Activated T-helper 17 cell treated with anti-CD3 and anti-CD28 coated beads, Interleukin-2, amount 50 U/mL, for 72 hours (primary cell): ENCODE results near the gene B3GNT8. TPM values are rescaled to one million over a fixed set of nuclear protein-coding genes. Genes with fewer than 3 reads are reported as not detected.
"Not testable (repeated sequence)": the region's sequence is repeated elsewhere in the genome, so short reads cannot be mapped to it uniquely, and the experiment has no call there.

ENCODE experiments used
- ATAC-seq: fragments of 150-1000 bp; cut with Tn5 transposase; replicated peaks from 2 replicates; pipeline ENCODE4 v1.10.0; 2021; ENCODE audit warnings: mild to moderate bottlenecking, moderate library complexity
- H3K27ac Mint-ChIP-seq: one replicate; pipeline ENCODE4 v1.8.0; 2022; ENCODE audit warnings: mixed read lengths
- H3K27me3 Mint-ChIP-seq: one replicate; pipeline ENCODE4 v1.8.0; 2022; ENCODE audit warnings: mixed read lengths
- H3K36me3 Mint-ChIP-seq: one replicate; pipeline ENCODE4 v1.8.0; 2022; ENCODE audit warnings: low read depth, mild to moderate bottlenecking, mixed read lengths
- H3K4me1 Mint-ChIP-seq: one replicate; pipeline ENCODE4 v1.8.0; 2022; ENCODE audit warnings: mixed read lengths
- H3K4me3 Mint-ChIP-seq: one replicate; pipeline ENCODE4 v1.8.0; 2022; ENCODE audit warnings: mild to moderate bottlenecking, mixed read lengths
- H3K9me3 Mint-ChIP-seq: one replicate; pipeline ENCODE4 v1.8.0; 2022; ENCODE audit warnings: mixed read lengths
- total RNA-seq, 2 donors: library from RNA; stranded (reverse); gene quantifications; one replicate each; pipeline ENCODE4 v1.2.3, GENCODE V29; 2022

B3GNT8 gene
- total RNA-seq, 2 donors from 2014 or later: 0.45 to 0.71 TPM

DNA sequence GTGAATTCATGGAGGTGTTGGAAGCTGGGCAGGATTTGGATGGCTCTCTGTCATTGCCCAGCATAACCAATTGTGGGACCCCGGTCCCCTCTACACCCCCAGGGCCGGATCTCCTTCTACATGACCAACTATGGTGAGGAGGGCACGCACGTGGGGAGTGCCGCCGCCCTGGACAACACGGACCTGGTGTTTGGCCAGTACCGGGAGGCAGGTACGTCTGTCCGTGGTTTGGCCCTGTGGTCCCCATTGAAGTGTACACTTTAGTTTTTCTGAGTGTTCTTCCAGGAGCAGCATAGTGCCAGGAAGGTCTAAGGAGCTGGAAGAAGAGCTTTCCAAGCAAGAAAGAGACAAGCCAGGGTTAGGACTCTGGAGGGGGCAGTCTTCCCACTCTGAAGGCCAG is 13.2 kb downstream of the B3GNT8 start:
- no peak overlapping the region for H3K4me3 Mint-ChIP-seq
- no peaks in the 10 kb centered on the region for H3K9me3 Mint-ChIP-seq
- no peaks in the 10 kb centered on the region for H3K27me3 Mint-ChIP-seq
- peaks cover 6% of the 10 kb centered on the region for H3K4me1 Mint-ChIP-seq
- no peak for ATAC-seq
- peaks cover 77% of the 10 kb centered on the region for H3K36me3 Mint-ChIP-seq
- no peak overlapping the region for H3K27ac Mint-ChIP-seq

DNA sequence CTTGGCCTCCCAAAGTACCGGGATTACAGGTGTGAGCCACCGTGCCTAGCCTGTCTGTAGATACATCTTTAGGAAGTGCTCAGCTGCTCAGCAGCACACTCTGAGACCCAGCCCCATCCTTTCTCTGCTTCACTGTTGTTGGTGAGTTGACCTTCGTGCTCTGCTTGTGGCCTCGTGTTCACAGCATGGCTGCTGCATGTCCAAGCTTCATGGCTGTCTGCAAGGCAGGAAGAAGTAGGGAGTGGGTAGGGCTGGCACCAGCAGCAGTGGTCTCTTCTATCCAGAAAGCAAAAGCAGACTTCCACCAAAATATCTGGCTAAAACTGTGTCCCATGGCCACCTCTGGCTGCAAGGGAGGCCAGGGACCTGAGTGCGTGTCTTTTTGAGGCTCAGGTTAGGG is 14.2 kb downstream of the B3GNT8 start:
- Mint-ChIP-seq H3K27me3 (no peaks in the 10 kb centered on the region), H3K9me3 (no peaks in the 10 kb centered on the region), H3K27ac (no peak overlapping the region), H3K4me3 (no peak overlapping the region), H3K36me3 (peaks cover 68% of the 10 kb centered on the region), H3K4me1 (peaks cover 8% of the 10 kb centered on the region)
- no peak for ATAC-seq

DNA sequence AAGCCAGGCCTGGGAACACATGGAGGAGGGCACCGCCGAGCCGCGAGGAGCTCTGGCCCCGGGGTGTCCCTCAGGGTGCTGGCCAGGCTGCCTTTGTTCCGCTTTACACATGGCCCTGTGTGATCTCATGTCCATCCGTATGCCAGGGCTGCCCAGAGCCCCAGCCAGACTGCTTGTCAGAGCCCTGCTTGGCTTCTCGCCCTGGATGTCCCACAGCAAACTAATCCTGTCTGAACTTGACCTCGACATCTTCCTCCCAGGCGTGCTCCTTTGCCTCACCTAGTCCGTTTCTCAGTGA is 15.3 kb downstream of the B3GNT8 start:
- Mint-ChIP-seq H3K27ac (no peak overlapping the region), H3K36me3 (peaks cover 58% of the 10 kb centered on the region), H3K9me3 (no peaks in the 10 kb centered on the region), H3K4me1 (peaks cover 8% of the 10 kb centered on the region), H3K4me3 (no peak overlapping the region), H3K27me3 (no peaks in the 10 kb centered on the region)
- no peak for ATAC-seq

DNA sequence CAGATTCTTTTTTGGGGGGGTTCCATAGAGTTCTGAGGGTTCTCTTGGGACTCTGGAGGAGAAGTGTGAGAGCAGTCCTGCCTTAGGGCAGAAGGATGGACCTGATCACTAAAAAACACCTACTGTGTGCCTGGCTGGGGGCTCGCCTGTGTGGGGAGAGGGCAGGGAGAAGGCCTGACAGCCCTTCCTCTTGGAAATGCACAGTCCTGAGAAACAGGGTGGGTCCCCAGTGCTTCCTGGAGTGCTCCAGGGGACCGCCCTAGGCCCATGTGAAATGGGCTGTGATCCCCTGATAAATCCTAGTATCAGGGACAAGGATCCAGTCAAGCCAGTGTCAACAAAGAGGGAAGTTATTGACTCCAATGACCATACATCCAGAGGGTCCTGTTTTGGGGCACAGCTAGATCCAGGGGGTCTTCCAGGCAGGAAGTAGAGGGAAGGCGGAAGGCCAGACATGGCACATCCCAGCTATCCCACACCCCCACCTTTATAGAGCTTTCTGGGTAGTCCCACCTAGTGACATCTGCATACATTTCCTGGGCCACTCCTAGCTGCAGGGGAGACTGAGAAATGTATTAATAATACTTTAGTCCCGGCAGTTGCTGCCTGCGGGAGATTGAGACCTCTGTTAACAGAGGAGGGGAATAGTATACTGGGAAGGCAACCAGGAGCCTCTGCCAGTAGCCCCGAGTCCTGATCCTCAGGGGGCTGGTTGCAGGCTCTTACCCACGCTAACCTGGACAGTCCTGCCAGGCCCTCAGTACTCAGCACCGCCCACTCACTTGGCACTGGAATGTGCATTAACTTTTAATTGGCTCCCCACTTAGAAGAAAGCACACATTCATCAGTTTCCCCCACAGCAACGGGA is 15.8 kb downstream of the B3GNT8 start:
- Mint-ChIP-seq H3K27ac (no peak overlapping the region), H3K9me3 (no peaks in the 10 kb centered on the region), H3K4me3 (no peak overlapping the region), H3K4me1 (peaks cover 8% of the 10 kb centered on the region), H3K27me3 (no peaks in the 10 kb centered on the region), H3K36me3 (peaks cover 55% of the 10 kb centered on the region)
- no peak for ATAC-seq

DNA sequence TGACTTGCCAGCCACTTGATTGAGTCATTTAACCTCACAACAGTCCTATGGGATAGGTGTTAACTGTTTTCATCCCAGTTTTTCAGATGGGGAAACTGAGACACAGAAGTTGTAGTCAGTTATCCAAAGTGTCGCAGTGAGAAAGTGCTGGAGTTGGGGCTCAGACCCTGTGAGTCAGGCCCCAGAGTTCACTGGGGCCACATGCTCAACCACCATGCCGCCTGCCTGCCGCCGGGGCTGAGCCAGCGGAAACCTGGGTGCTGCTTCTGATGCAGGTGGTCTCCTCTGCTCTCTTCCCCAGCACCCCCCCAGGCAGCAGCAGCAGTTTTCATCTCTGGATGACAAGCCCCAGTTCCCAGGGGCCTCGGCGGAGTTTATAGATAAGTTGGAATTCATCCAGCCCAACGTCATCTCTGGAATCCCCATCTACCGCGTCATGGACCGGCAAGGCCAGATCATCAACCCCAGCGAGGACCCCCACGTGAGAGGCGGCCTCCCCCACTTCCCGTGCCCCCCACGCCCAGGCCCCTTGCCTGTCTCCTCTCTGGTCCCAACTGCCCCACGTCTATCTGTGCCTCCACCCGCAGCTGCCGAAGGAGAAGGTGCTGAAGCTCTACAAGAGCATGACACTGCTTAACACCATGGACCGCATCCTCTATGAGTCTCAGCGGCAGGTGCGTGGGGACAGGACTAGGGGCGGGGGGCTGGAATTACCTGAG is 16.7 kb downstream of the B3GNT8 start:
- H3K27ac Mint-ChIP-seq: no peak overlapping the region
- H3K4me1 Mint-ChIP-seq: peaks cover 8% of the 10 kb centered on the region
- no peak for ATAC-seq
- no peak overlapping the region for H3K4me3 Mint-ChIP-seq
- peaks cover 47% of the 10 kb centered on the region for H3K36me3 Mint-ChIP-seq
- H3K27me3 Mint-ChIP-seq: no peaks in the 10 kb centered on the region
- H3K9me3 Mint-ChIP-seq: no peaks in the 10 kb centered on the region

DNA sequence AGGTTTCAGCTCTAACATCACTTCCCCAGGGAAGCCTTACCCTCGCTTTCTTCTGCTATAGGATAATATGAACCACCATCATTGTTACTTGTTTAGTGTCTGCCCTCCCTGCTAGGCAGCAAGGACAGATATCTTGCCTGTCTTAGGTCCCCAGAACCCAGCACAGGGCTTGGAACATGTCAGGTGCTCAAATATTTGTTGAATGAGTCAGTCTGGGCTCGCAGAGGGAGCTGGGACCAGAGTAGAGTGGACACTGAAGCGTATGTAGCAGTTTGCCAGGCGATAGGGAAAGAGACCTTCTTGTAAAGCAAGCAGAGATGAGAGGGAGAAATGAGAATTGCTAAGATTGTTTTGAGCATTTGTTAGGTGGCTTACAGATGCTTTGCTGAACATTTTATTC is 17.9 kb downstream of the B3GNT8 start:
- Mint-ChIP-seq H3K4me1 (peaks cover 8% of the 10 kb centered on the region), H3K4me3 (no peak overlapping the region), H3K36me3 (peaks cover 35% of the 10 kb centered on the region), H3K27me3 (no peaks in the 10 kb centered on the region), H3K27ac (no peak overlapping the region), H3K9me3 (no peaks in the 10 kb centered on the region)
- no peak for ATAC-seq

DNA sequence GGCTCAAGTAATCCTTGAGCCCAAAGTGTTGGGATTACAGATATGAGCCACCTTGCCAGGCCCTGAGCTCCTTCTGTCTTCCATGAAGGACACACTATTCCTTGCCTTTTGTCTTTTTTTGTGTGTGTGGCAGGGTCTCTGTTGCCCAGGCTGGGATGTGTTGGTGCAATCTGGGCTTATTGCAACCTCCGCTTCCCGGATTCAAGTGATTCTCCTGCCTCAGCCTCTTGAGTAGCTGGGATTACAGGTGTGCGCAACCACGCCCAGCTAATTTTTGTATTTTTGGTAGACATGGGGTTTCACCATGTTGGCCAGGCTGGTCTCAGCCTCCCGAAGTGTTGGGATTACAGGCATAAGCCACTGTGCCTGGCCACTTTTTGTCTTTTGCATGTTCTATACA is 18.3 kb downstream of the B3GNT8 start:
- peaks cover 30% of the 10 kb centered on the region for H3K36me3 Mint-ChIP-seq
- H3K4me1 Mint-ChIP-seq, H3K27me3 Mint-ChIP-seq, ATAC-seq, H3K27ac Mint-ChIP-seq, H3K9me3 Mint-ChIP-seq, H3K4me3 Mint-ChIP-seq: not testable (repeated sequence)

DNA sequence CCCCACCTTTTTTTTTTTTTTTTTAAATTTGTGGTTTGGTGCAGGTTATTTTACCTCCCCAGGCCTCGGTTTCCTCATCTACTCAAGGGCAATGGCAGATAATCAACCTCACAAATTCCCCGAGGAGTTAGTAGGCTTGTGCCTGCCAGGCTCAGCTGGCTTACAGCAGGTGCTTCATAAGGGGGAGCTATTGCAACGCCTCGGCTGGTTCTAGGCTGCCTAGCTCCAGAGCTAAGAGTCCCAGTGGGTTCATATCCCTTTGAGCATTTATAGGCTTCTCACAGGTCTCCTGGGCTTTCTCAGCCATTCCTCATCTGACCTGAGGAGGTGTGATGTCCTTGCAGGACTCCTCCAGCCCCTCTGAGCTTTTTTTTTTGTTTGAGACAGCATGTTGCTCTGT is 18.9 kb downstream of the B3GNT8 start:
- H3K36me3 Mint-ChIP-seq: peaks cover 25% of the 10 kb centered on the region
- no peak overlapping the region for H3K4me3 Mint-ChIP-seq
- peaks cover 8% of the 10 kb centered on the region for H3K4me1 Mint-ChIP-seq
- no peak overlapping the region for H3K27ac Mint-ChIP-seq
- no peaks in the 10 kb centered on the region for H3K27me3 Mint-ChIP-seq
- no peaks in the 10 kb centered on the region for H3K9me3 Mint-ChIP-seq
- no peak for ATAC-seq

DNA sequence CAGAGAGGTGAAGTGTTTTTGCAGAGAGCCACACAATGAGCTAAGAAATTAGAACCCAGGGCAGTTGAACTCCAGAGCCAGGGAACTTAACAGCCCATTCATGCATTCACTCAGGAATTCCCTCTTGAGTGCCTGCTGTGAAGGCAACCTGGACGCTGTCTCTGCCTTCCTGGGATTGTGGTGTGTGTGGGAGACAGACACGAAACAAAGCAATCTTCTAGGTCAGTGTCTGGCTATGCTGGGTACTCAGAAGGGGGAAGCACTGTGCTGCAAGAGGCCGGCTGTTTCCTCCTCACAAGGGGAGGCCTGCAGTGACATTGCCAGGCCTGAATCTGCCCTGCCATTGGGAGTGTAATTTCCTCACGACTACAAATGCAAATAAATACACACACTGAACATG is 19.9 kb downstream of the B3GNT8 start:
- Mint-ChIP-seq H3K27ac (no peak overlapping the region), H3K27me3 (no peaks in the 10 kb centered on the region), H3K4me3 (no peak overlapping the region), H3K9me3 (no peaks in the 10 kb centered on the region), H3K36me3 (peaks cover 18% of the 10 kb centered on the region), H3K4me1 (peaks cover 8% of the 10 kb centered on the region)
- ATAC-seq: no peak

DNA sequence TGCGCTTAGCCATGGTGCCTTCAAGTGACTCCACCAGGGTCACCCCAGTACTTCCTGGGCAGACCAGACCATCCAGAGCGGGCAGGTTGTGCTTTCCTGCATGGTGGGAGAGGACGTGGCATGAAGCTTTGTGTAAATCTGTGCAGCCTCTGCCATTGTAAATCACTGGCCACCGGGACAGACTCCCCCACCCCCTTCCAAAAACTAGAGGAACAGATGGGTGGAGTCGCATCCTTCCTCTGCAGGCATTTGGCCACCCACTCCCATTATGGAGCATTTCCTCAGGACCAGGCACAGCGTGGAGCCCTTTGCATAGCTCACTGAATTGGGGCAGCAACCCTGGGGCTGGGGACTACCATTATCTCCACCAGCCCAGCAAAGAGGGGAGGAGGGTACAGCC is 21.4 kb downstream of the B3GNT8 start:
- Mint-ChIP-seq H3K27me3 (no peaks in the 10 kb centered on the region), H3K4me1 (peaks cover 8% of the 10 kb centered on the region), H3K9me3 (no peaks in the 10 kb centered on the region), H3K4me3 (no peak overlapping the region), H3K27ac (no peak overlapping the region), H3K36me3 (peaks cover 18% of the 10 kb centered on the region)
- ATAC-seq: no peak

DNA sequence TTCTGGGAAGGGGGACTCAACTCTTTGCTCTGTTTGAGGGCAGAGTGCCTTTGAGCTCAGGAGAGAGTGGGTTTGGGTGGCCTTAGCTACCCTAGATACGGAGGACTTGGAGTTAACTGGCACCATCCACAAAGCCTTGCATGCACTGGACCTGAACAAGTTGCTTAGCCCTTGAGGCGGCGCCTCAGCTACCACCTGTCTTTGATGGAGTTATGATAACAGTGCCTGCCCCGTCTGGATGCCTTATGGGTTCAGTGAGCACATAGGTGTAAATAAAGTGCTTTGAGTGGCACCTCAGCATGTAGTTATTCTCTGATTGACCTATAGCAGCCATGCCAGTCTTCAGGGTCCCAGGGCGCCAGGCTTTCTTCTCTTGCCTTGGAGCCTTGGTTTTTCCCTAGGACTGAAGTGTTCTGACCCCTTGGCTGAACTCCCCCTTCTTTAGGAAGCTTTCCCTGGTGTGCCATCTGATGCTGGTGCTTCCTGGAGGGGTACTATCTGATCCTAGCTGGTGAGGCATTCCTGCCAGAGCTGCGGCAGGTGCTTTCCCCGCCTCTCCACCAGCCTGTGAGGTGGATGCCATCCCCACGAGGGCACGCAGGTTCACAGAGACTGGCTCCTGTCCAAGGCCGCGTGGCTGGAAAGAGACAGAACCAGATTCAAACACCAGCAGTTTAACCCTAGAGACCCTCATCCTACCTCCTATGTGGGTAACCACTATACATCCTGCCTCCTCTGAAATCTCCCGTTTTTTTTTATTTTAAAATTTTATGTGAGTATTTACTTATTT is 23.8 kb downstream of the B3GNT8 start:
- ATAC-seq: no peak
- peaks cover 7% of the 10 kb centered on the region for H3K4me1 Mint-ChIP-seq
- H3K27ac Mint-ChIP-seq: no peak overlapping the region
- H3K27me3 Mint-ChIP-seq: no peaks in the 10 kb centered on the region
- no peaks in the 10 kb centered on the region for H3K9me3 Mint-ChIP-seq
- peaks cover 21% of the 10 kb centered on the region for H3K36me3 Mint-ChIP-seq
- H3K4me3 Mint-ChIP-seq: no peak overlapping the region

DNA sequence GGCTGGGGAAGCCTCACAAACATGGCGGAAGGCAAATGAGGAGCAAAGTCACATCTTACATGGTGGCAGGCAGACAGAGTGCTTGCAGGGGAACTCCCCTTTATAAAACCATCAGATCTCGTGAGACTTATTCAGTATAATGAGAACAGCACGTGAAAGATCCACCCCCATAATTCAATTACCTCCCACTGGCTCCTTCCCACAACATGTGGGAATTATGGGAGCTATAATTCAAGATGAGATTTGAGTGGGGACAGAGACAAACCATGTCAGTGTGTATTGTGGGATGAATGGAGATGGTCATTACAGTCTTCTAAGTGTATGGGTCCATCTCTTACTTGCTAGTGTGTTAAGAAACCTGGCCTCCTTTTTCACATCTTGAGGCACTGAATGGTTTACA is 25.2 kb downstream of the B3GNT8 start:
- H3K27ac Mint-ChIP-seq: no peak overlapping the region
- H3K36me3 Mint-ChIP-seq: peaks cover 35% of the 10 kb centered on the region
- peaks cover 14% of the 10 kb centered on the region for H3K4me1 Mint-ChIP-seq
- no peak overlapping the region for H3K4me3 Mint-ChIP-seq
- H3K27me3 Mint-ChIP-seq: no peaks in the 10 kb centered on the region
- no peaks in the 10 kb centered on the region for H3K9me3 Mint-ChIP-seq
- no peak for ATAC-seq

DNA sequence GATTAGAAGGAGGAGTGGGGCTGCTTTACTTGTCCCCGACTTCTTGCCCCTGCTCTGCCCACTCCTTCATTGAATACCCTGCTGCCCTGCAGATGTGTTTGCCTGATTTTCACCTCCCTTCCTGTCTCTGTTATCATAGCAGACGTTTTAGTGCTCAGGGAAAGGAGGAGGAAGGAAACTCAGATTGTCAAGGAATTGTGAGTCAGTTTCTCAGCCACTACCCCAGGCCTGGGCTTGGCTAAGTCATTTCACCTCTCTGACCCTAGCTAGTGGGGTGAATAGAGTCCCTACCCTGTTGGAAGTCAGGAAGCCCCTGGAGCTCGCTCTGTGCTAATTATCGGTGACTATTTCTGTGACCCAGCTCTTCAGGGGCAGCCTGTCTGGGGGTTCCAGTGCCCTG is 25.7 kb downstream of the B3GNT8 start:
- H3K4me1 Mint-ChIP-seq: peaks cover 14% of the 10 kb centered on the region
- peaks cover 36% of the 10 kb centered on the region for H3K36me3 Mint-ChIP-seq
- H3K27me3 Mint-ChIP-seq: no peaks in the 10 kb centered on the region
- ATAC-seq: no peak
- no peak overlapping the region for H3K4me3 Mint-ChIP-seq
- no peaks in the 10 kb centered on the region for H3K9me3 Mint-ChIP-seq
- peak overlapping the region; percentile 21 for H3K27ac Mint-ChIP-seq

DNA sequence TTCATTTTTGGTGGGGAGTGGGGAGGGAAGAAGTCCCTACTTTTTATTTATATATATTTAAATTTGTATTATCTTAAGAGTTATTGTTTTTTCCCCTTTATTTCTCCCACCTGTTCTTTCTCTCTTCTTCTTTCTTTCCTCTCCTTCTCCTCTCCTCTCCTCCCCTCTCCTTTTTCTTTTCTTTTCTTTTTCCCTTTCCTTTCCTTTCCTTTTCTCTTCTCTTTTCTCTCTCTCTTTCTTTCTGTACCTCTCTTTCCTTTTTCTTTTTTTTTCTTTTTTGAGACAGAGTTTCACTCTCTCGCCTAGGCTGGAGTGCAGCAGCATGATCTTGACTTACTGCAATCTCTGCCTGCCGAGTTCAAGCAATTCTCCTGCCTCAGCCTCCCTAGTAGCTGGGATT is 27.6 kb downstream of the B3GNT8 start:
- peaks cover 45% of the 10 kb centered on the region for H3K36me3 Mint-ChIP-seq
- peak overlapping the region; percentile 100 for H3K4me3 Mint-ChIP-seq
- H3K27me3 Mint-ChIP-seq: no peaks in the 10 kb centered on the region
- no peak for ATAC-seq
- H3K9me3 Mint-ChIP-seq: no peaks in the 10 kb centered on the region
- peaks cover 24% of the 10 kb centered on the region for H3K4me1 Mint-ChIP-seq
- H3K27ac Mint-ChIP-seq: peak overlapping the region; percentile 100

DNA sequence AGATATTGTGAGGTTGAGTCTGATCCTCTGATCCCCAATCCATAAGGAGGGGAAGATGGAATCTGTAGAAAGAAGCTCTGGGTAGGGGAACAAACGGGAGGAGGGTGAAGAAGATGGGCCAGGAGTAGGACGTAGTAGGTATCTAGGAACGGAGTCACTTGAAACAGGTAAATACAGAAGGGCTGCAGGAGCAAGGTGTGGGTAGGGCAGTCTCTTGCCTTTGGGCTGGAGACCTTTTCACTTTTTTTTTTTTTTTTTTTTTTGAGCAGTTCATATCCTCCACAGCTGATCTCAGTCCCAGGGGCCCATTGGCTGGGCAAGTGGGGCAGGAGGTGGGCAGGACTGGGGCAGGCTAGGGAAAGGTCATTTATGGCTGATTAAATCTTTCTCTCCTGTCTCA is 28.1 kb downstream of the B3GNT8 start:
- Mint-ChIP-seq H3K4me3 (peak overlapping the region; percentile 100), H3K9me3 (no peaks in the 10 kb centered on the region), H3K27me3 (no peaks in the 10 kb centered on the region), H3K27ac (peak overlapping the region; percentile 100), H3K36me3 (peaks cover 45% of the 10 kb centered on the region), H3K4me1 (peaks cover 24% of the 10 kb centered on the region)
- no peak for ATAC-seq
